Testis (tissue), 2 donors: ENCODE data around the gene PRMT9.

Source experiments
- CTCF ChIP-seq, 3 experiments: fragments of 450-650 bp in 2 of 3; fragments of 200-600 bp in 1 of 3; sonication (generic) in 1 of 3; IDR thresholded peaks; one replicate each; pipeline ENCODE4 v1.5.1; 2016 to 2019; ENCODE audit warnings: antibody characterized with exemption in 3 of 3, mild to moderate bottlenecking in 2 of 3, moderate library complexity in 1 of 3
- POLR2A ChIP-seq: fragments of 450-650 bp; IDR thresholded peaks from one replicate; pipeline ENCODE4 v1.6.1; 2017; ENCODE audit warnings: antibody characterized with exemption, mild to moderate bottlenecking, moderate library complexity

GRCh38 chr4:147596377-147596776, 87.6 kb downstream of the PRMT9 start:
- no peak for TF ChIP-seq CTCF (IDR thresholded peaks at IDR 0.05)
- no peak for TF ChIP-seq POLR2A
